Testis (tissue), 3 donors: Measurements from ENCODE around the gene CFAP77. TPM values are rescaled to one million over a fixed set of nuclear protein-coding genes. Genes with fewer than 3 reads are reported as not detected.

ENCODE experiments used
- DNase-seq: peaks from one replicate; pipeline ENCODE4 v3.0.0-alpha.2; 2019
- H3K27ac ChIP-seq, 2 donors: fragments of 200-600 bp; sonication (generic); one replicate each; pipeline ENCODE4 v1.5.1; 2019
- H3K27me3 ChIP-seq: fragments of 200-600 bp; sonication (generic); one replicate; pipeline ENCODE4 v1.5.1; 2019
- H3K36me3 ChIP-seq: fragments of 200-600 bp; sonication (generic); one replicate; pipeline ENCODE4 v1.5.1; 2017; ENCODE audit warnings: low read depth; ENCODE audit errors: missing control alignments
- H3K4me1 ChIP-seq: fragments of 200-600 bp; sonication (generic); one replicate; pipeline ENCODE4 v1.5.1; 2019
- H3K4me3 ChIP-seq, 2 donors: fragments of 200-600 bp; sonication (generic); one replicate each; pipeline ENCODE4 v1.5.1; 2017 to 2019
- H3K9me3 ChIP-seq: fragments of 200-600 bp; sonication (generic); one replicate; pipeline ENCODE4 v1.5.1; 2017
- POLR2A ChIP-seq: fragments of 450-650 bp; IDR thresholded peaks from one replicate; pipeline ENCODE4 v1.6.1; 2017; ENCODE audit warnings: antibody characterized with exemption, mild to moderate bottlenecking, moderate library complexity
- WGBS, 2 donors: methylation state at CpG; one replicate each; pipeline ENCODE4 v1.1.5; 2018; 5-methylcytosine and 5-hydroxymethylcytosine counted together
- intact Hi-C: fragments of 100-400 bp; cut with DNase I; formaldehyde crosslinking; loops from one replicate; pipeline ENCODE4 v1.15.1; 2023; ENCODE audit warnings: low total_unique reads
- polyA plus RNA-seq: library from polyadenylated mRNA; stranded (reverse); fragments of 350-450 nt; fragmentation: Illumina TruSeq; extraction: RNeasy Lipid Tissue Mini Kit (QIAGEN cat#74804); gene quantifications from one replicate; pipeline ENCODE4 v1.2.3, GENCODE V29; 2014; ENCODE audit warnings: low read depth, low replicate concordance; ENCODE audit not compliant: insufficient read depth
- total RNA-seq, 2 donors: library from RNA; depleted of rRNA; stranded (reverse); fragments of >200 nt; gene quantifications; one replicate each; pipeline ENCODE4 v1.2.3, GENCODE V29; 2016
- TF ChIP-seq, protein P1 (sequence below), 3 experiments: fragments of 450-650 bp in 2 of 3; fragments of 200-600 bp in 1 of 3; sonication (generic) in 1 of 3; IDR thresholded peaks; one replicate each; pipeline ENCODE4 v1.5.1; 2016 to 2019; ENCODE audit warnings: antibody characterized with exemption in 3 of 3, mild to moderate bottlenecking in 2 of 3, moderate library complexity in 1 of 3

Gene CFAP77
- total and polyA plus RNA-seq, 3 donors from 2014 or later: 13.6 to 36.2 (median 20.9) TPM

DNA sequence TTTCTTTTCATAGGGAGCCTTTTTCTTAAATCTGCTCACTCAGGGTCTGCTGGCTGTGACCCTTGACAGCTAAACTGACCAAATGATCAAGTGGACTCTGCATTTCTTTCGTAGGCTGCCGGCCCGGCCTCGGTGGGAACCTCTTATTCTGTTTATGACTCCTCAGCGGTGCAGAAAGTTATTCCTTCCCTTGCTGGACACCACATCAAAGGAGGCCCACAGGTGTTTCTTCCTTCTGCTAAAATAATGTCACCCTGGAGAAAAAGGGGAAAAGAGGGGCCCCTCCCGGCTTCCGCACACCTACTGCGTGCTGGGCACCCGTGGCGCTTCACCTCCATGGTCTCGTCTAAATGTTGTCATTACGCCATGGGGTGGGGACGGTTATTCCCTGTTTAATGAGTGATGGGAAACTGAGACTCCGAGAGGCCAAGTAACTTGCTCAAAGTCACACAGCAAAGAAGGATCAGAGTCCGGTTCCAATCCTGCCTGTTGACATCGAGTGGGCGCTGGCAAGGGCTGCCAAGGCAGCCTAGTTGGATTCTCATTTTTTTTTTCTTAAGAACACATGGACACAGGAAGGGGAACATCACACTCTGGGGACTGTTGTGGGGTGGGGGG lies 72.3 kb downstream of the CFAP77 start:
- H3K27me3 ChIP-seq: no peaks in the 10 kb centered on the region
- no peaks in the 10 kb centered on the region for H3K4me1 ChIP-seq
- no peaks in the 10 kb centered on the region for H3K36me3 ChIP-seq
- intact Hi-C loops: no loop called here
- no peak for TF ChIP-seq POLR2A
- H3K4me3 ChIP-seq: no peak overlapping the region
- no peaks in the 10 kb centered on the region for H3K9me3 ChIP-seq
- 77 to 78% methylated on average over 17 of the region's 17 CpGs for WGBS, 2 donors
- no peak overlapping the region for H3K27ac ChIP-seq
- DNase-seq: no peak

DNA sequence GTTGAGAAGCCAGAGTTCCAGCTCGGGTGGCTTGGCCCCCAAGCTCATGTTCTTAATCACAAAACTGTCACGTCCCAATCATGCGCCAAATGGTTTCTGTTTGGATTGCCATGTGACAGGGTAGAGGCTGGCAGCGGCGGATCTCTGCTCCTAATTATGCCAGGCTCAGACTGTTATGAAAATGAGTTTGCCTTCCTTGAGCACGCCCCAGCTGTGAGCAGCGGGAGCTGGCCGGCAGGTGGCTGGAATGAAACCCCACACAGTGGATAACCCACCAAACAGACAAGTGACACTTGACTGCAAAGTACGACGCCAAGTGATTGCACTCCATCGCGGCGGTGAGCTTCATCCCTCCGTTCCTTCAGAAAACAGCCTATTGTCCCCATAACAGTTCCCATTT lies 75.4 kb downstream of the CFAP77 start:
- Histone ChIP-seq H3K4me1 (no peaks in the 10 kb centered on the region), H3K4me3 (no peak overlapping the region), H3K36me3 (no peaks in the 10 kb centered on the region), H3K27me3 (no peaks in the 10 kb centered on the region), H3K9me3 (no peaks in the 10 kb centered on the region), H3K27ac (no peak overlapping the region)
- no peak for TF ChIP-seq POLR2A
- TF ChIP-seq, protein P1, sequence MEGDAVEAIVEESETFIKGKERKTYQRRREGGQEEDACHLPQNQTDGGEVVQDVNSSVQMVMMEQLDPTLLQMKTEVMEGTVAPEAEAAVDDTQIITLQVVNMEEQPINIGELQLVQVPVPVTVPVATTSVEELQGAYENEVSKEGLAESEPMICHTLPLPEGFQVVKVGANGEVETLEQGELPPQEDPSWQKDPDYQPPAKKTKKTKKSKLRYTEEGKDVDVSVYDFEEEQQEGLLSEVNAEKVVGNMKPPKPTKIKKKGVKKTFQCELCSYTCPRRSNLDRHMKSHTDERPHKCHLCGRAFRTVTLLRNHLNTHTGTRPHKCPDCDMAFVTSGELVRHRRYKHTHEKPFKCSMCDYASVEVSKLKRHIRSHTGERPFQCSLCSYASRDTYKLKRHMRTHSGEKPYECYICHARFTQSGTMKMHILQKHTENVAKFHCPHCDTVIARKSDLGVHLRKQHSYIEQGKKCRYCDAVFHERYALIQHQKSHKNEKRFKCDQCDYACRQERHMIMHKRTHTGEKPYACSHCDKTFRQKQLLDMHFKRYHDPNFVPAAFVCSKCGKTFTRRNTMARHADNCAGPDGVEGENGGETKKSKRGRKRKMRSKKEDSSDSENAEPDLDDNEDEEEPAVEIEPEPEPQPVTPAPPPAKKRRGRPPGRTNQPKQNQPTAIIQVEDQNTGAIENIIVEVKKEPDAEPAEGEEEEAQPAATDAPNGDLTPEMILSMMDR (IDR thresholded peaks at IDR 0.05): no peak
- 77% methylated on average over 14 of the region's 14 CpGs for WGBS, 2 donors
- intact Hi-C loops: no loop called here
- no peak for DNase-seq

DNA sequence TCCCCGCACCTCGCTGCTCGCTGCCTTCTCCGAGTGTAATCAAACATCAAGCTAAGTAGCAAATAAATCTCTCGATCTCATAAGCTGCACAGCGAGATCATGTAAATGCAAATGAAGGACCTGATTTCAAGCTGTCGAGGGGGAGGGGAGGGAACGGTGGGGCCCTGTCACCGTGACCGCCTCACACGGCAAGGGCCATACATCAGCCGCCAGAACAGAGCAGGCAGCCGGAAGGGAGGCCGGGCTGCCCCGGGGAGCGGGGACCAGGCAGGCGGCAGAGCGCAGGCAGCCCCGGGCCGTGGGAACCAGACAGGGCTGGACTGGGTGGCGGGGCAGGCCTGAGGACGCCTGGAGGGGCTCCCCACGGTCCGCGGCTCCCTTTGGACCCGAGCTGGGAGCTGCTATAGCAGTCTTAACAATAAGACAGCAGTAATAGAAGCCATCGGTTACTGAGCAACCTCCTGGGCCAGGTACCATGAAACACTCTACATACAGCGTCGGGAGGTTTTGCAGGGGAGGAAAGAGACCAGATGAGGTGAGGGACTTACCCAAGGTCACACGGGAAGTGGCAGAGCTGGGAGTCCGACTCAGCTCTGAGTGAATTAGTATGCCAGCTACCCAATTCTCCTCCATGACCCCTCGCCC lies 76.8 kb downstream of the CFAP77 start:
- Histone ChIP-seq H3K9me3 (no peaks in the 10 kb centered on the region), H3K4me3 (peak overlapping the region in 1 of 2 donors; percentile 15), H3K4me1 (no peaks in the 10 kb centered on the region), H3K27me3 (no peaks in the 10 kb centered on the region), H3K27ac (no peak overlapping the region), H3K36me3 (no peaks in the 10 kb centered on the region)
- 13 to 26% methylated on average over 32 of the region's 32 CpGs for WGBS, 2 donors
- DNase-seq: no peak
- intact Hi-C loops: no loop called here
- no peak for TF ChIP-seq POLR2A
- TF ChIP-seq, protein P1 (IDR thresholded peaks at IDR 0.05): no peak

DNA sequence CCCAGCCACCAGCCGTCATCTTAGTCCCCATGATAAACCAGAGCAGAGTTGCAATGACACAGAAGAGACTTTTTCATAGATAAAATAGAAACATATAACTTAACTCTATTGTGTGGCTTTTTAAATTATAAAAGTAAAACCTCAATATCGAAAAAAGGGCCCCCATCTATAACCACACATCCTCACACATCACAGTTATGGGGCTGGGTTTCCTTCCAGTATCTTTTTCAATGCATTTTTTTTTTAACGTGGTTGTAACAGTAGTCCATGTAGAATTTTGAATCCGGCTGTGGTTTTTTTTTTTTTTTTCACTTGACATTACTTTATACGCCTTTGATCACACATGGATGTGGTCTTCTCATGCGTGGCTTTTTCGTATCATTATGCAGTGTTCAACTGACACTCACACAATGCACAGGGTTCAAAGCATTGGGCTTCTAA lies 77.4 kb downstream of the CFAP77 start:
- no peak overlapping the region for H3K4me3 ChIP-seq
- no peak for TF ChIP-seq POLR2A
- TF ChIP-seq, protein P1 (IDR thresholded peaks at IDR 0.05): no peak
- 75 to 78% methylated on average over 7 of the region's 7 CpGs for WGBS, 2 donors
- H3K27me3 ChIP-seq: no peaks in the 10 kb centered on the region
- H3K9me3 ChIP-seq: no peaks in the 10 kb centered on the region
- H3K27ac ChIP-seq: no peak overlapping the region
- no peaks in the 10 kb centered on the region for H3K4me1 ChIP-seq
- DNase-seq: no peak
- H3K36me3 ChIP-seq: no peaks in the 10 kb centered on the region
- intact Hi-C loops: no loop called here

DNA sequence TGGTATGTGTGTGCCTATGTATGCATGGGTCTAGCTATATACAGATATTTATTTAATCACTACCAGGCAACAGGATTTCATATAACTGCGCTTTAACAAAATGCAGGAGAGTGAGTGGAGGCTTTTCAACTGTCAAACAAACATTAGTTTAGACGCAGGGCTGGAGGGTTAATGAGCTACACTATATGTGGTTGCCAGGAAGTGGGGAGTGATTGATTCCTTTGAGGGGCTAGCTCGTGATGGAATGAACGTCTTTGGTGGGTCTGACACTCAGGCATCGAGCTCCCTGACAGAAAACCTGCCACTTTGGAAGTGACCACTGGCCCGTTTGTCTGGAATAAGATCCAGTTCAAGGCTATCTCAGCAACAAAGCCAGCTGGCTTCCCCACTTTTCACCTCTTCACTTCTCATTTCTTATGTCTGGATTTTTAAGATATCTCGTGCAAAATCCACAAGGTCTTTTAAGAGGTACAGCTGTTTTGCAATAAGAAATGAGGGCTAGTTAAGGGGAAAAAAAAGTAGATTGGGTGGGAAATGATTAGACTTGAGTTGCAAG lies 78.0 kb downstream of the CFAP77 start:
- Histone ChIP-seq H3K4me1 (no peaks in the 10 kb centered on the region), H3K9me3 (no peaks in the 10 kb centered on the region), H3K4me3 (no peak overlapping the region), H3K36me3 (no peaks in the 10 kb centered on the region), H3K27me3 (no peaks in the 10 kb centered on the region), H3K27ac (no peak overlapping the region)
- no peak for DNase-seq
- TF ChIP-seq, protein P1 (IDR thresholded peaks at IDR 0.05): no peak
- TF ChIP-seq POLR2A: no peak
- intact Hi-C loops: no loop called here
- 45 to 53% methylated on average over 7 of the region's 7 CpGs for WGBS, 2 donors
